Stomach smooth muscle (tissue), 2 donors: ENCODE data around the gene ZNF655.
"Not testable (repeated sequence)": the region's sequence is repeated elsewhere in the genome, so short reads cannot be mapped to it uniquely, and the experiment has no call there.

Experiments used
- H3K27ac ChIP-seq: one replicate; pipeline ENCODE4 v1.7.0; 2013; ENCODE audit warnings: mild to moderate bottlenecking, low read length, inconsistent platforms
- H3K27me3 ChIP-seq, 2 donors: one replicate each; pipeline ENCODE4 v1.7.0; 2013; ENCODE audit warnings: low read length in 2 of 2; ENCODE audit not compliant: insufficient read depth in 2 of 2, control insufficient read depth in 1 of 2
- H3K36me3 ChIP-seq, 2 donors: one replicate each; pipeline ENCODE4 v1.7.0; 2013; ENCODE audit warnings: low read length in 2 of 2; ENCODE audit not compliant: control insufficient read depth in 2 of 2, insufficient read depth in 2 of 2
- H3K4me1 ChIP-seq: one replicate; pipeline ENCODE4 v1.7.0; 2013; ENCODE audit warnings: low read length; ENCODE audit not compliant: control insufficient read depth, insufficient read depth
- H3K4me3 ChIP-seq, 2 donors: one replicate each; pipeline ENCODE4 v1.7.0; 2013; ENCODE audit warnings: low read length in 2 of 2
- H3K9ac ChIP-seq, 2 donors: one replicate each; pipeline ENCODE4 v1.7.0; 2013; ENCODE audit warnings: low read length in 2 of 2, mild to moderate bottlenecking in 1 of 2
- H3K9me3 ChIP-seq, 2 donors: one replicate each; pipeline ENCODE4 v1.7.0; 2013; ENCODE audit warnings: low read length in 2 of 2; ENCODE audit not compliant: control insufficient read depth in 2 of 2
- donor health status: healthy.
- donor health status: Pancreatic carcinoma.

The ZNF655 gene

GRCh38 chr7:99579956-99580777, 21.7 kb downstream of the ZNF655 start:
- peaks cover 7% of the 10 kb centered on the region for H3K4me1 ChIP-seq
- peak overlapping the region; percentile 54 to 84 for H3K9ac ChIP-seq
- peak overlapping the region; percentile 65 to 82 for H3K4me3 ChIP-seq
- H3K27ac ChIP-seq = peak overlapping the region; percentile 6
- H3K9me3 ChIP-seq = no peaks in the 10 kb centered on the region
- no peaks in the 10 kb centered on the region for H3K27me3 ChIP-seq
- H3K36me3 ChIP-seq = no peaks in the 10 kb centered on the region

GRCh38 chr7:99580778-99581332, 22.4 kb downstream of the ZNF655 start:
- Histone ChIP-seq H3K9ac (peak overlapping the region; percentile 54 to 84), H3K27ac (peak overlapping the region; percentile 6), H3K4me3 (peak overlapping the region; percentile 65 to 82)
- not testable (repeated sequence) for H3K36me3 ChIP-seq, H3K4me1 ChIP-seq, H3K27me3 ChIP-seq, H3K9me3 ChIP-seq

GRCh38 chr7:99588868-99589267, 30.4 kb downstream of the ZNF655 start:
- Histone ChIP-seq H3K9me3 (no peaks in the 10 kb centered on the region), H3K27ac (no peak overlapping the region), H3K9ac (no peak overlapping the region), H3K4me3 (no peak overlapping the region), H3K4me1 (no peaks in the 10 kb centered on the region), H3K36me3 (no peaks in the 10 kb centered on the region), H3K27me3 (no peaks in the 10 kb centered on the region)

- no peaks in the 10 kb centered on the region for H3K9me3 ChIP-seq
Observed at GRCh38 chr7:99594948-99595745, 36.7 kb downstream of the ZNF655 start.

GRCh38 chr7:99596408-99596955, 38.0 kb downstream of the ZNF655 start:
- Histone ChIP-seq H3K9me3 (no peaks in the 10 kb centered on the region), H3K27me3 (no peaks in the 10 kb centered on the region), H3K27ac (no peak overlapping the region), H3K36me3 (no peaks in the 10 kb centered on the region), H3K4me1 (no peaks in the 10 kb centered on the region), H3K4me3 (no peak overlapping the region), H3K9ac (no peak overlapping the region)

More at GRCh38 chr7:99594948-99595745, 36.7 kb downstream of the ZNF655 start:
- Histone ChIP-seq H3K27ac (no peak overlapping the region), H3K4me1 (no peaks in the 10 kb centered on the region), H3K36me3 (no peaks in the 10 kb centered on the region), H3K9ac (no peak overlapping the region), H3K4me3 (no peak overlapping the region), H3K27me3 (no peaks in the 10 kb centered on the region)

- Histone ChIP-seq H3K27me3 (no peaks in the 10 kb centered on the region), H3K9ac (no peak within 1 kb of the TSS), H3K9me3 (no peaks in the 10 kb centered on the region), H3K4me1 (no peaks in the 10 kb centered on the region), H3K36me3 (no peaks in the 10 kb centered on the region), H3K27ac (no peak within 1 kb of the TSS), H3K4me3 (no peak within 1 kb of the TSS)
Observed at GRCh38 chr7:99597762-99598501, 39.5 kb downstream of the ZNF655 start, which contains the start of gene TMEM225B. Gene TMEM225B (plus strand): TSS chr7:99598267. CDS start chr7:99604389, 6,122 bp downstream.

- Histone ChIP-seq H3K9ac (no peak overlapping the region), H3K9me3 (no peaks in the 10 kb centered on the region), H3K4me3 (no peak overlapping the region), H3K27me3 (no peaks in the 10 kb centered on the region), H3K27ac (no peak overlapping the region), H3K4me1 (no peaks in the 10 kb centered on the region), H3K36me3 (no peaks in the 10 kb centered on the region)
Observed at GRCh38 chr7:99599836-99600235, 41.4 kb downstream of the ZNF655 start.

- H3K27me3 ChIP-seq = no peaks in the 10 kb centered on the region
Observed at GRCh38 chr7:99601656-99602310, 43.3 kb downstream of the ZNF655 start.

GRCh38 chr7:99605527-99605926, 47.1 kb downstream of the ZNF655 start:
- H3K9ac ChIP-seq = no peak overlapping the region
- no peaks in the 10 kb centered on the region for H3K9me3 ChIP-seq

More at GRCh38 chr7:99601656-99602310, 43.3 kb downstream of the ZNF655 start:
- H3K4me1 ChIP-seq = no peaks in the 10 kb centered on the region
- H3K27ac ChIP-seq = no peak overlapping the region
- H3K9me3 ChIP-seq = no peaks in the 10 kb centered on the region
- no peak overlapping the region for H3K9ac ChIP-seq
- H3K4me3 ChIP-seq = no peak overlapping the region
- no peaks in the 10 kb centered on the region for H3K36me3 ChIP-seq

More at GRCh38 chr7:99605527-99605926, 47.1 kb downstream of the ZNF655 start:
- no peaks in the 10 kb centered on the region for H3K4me1 ChIP-seq
- H3K36me3 ChIP-seq = no peaks in the 10 kb centered on the region
- no peak overlapping the region for H3K4me3 ChIP-seq
- no peaks in the 10 kb centered on the region for H3K27me3 ChIP-seq
- H3K27ac ChIP-seq = no peak overlapping the region
